ENCODE measurements around the gene SLC38A8.

- no peak for TF ChIP-seq CTCF (IDR thresholded peaks at IDR 0.05)
- no peak for TF ChIP-seq POLR2A (IDR thresholded peaks at IDR 0.05)
Observed at GRCh38 chr16:84026606-84027005, 16.0 kb downstream of the SLC38A8 start.
